ENCODE results near the gene SUPT20H.
A peak's percentile ranks its signal among the peaks of the same experiment; 100 is the strongest.

The SUPT20H gene

DNA sequence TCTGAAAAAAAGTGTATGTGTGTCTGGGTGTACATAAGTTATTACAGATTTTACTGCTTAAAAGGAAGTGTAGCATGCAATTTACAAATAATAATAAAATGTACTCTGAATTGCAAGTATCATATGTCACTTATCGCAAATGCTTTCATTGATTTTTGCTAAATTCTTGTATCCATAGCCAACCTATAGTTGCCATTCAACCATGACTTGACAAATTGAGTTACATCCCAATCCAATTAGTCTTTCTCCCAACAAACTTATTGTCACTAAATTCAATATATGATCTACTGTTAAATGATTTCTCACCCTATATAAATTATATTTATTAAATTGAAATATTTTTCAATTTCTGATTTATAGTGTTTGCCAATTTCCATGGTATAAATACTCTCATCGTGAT, 17.3 kb upstream of the SUPT20H start:
- CTCF ChIA-PET: interaction anchor here (0.7 kb wide), 1 partner anchor 33 kb away, joined by 3 read pairs; no protein-coding TSS in a partner anchor
- no peak for TF ChIP-seq ZNF24 (tag by site-specific recombination; IDR thresholded peaks at IDR 0.05)
- TF ChIP-seq ZNF529 (tag by site-specific recombination; IDR thresholded peaks at IDR 0.05; ENCODE audit: insufficient replicate concordance): no peak
- TF ChIP-seq, protein P1, sequence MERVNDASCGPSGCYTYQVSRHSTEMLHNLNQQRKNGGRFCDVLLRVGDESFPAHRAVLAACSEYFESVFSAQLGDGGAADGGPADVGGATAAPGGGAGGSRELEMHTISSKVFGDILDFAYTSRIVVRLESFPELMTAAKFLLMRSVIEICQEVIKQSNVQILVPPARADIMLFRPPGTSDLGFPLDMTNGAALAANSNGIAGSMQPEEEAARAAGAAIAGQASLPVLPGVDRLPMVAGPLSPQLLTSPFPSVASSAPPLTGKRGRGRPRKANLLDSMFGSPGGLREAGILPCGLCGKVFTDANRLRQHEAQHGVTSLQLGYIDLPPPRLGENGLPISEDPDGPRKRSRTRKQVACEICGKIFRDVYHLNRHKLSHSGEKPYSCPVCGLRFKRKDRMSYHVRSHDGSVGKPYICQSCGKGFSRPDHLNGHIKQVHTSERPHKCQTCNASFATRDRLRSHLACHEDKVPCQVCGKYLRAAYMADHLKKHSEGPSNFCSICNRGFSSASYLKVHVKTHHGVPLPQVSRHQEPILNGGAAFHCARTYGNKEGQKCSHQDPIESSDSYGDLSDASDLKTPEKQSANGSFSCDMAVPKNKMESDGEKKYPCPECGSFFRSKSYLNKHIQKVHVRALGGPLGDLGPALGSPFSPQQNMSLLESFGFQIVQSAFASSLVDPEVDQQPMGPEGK (tag by site-specific recombination; IDR thresholded peaks at IDR 0.05): no peak
- no peak for TF ChIP-seq ZFP69B (tag by site-specific recombination; IDR thresholded peaks at IDR 0.05)
- no peak for TF ChIP-seq ZNF404 (tag by site-specific recombination; IDR thresholded peaks at IDR 0.05)

DNA sequence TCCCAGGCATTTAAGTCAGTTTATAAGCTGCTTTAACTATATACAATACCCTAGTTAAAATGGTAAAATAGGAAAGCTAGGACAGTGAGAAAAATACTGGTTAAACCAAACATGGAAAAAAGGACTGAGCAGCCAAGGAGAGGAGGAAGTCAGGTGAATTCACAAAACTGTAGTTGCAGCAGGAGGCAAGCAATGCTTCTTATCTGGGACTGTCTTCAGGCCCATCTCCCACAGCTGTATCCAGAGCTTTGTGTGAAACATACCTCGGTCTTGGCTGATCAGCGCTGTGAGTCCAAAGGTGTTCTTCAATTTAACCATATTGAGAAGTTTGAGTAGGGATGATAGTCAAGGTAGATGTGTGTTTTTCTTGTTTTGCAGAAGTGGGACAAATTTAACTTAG, 15.7 kb upstream of the SUPT20H start:
- Histone ChIP-seq H3K9me3 (ENCODE audit: control insufficient read depth, insufficient read depth, low read depth, low read length) (no peaks in the 10 kb centered on the region), H3K27ac (ENCODE audit: extremely low read depth, low read depth, low read length) (no peak overlapping the region), H3K36me3 (ENCODE audit: control insufficient read depth in 2 of 2, insufficient read depth in 1 of 2, low read length in 2 of 2) (no peaks in the 10 kb centered on the region), H3K4me3 (ENCODE audit: low read depth, low read length) (no peak overlapping the region), H3K4me1 (ENCODE audit: control insufficient read depth, insufficient read depth, low read length) (no peaks in the 10 kb centered on the region)
- CTCF ChIA-PET: interaction anchor here (0.8 to 1.9 kb wide), 7 partner anchors 11 to 795 kb away, joined by 3 to 6 read pairs (median 3); partner anchors contain the start of gene CSNK1A1L
- POLR2A ChIA-PET: no interaction called here
- TF ChIP-seq, protein P2, sequence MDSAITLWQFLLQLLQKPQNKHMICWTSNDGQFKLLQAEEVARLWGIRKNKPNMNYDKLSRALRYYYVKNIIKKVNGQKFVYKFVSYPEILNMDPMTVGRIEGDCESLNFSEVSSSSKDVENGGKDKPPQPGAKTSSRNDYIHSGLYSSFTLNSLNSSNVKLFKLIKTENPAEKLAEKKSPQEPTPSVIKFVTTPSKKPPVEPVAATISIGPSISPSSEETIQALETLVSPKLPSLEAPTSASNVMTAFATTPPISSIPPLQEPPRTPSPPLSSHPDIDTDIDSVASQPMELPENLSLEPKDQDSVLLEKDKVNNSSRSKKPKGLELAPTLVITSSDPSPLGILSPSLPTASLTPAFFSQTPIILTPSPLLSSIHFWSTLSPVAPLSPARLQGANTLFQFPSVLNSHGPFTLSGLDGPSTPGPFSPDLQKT (IDR thresholded peaks at IDR 0.05; ENCODE audit: borderline replicate concordance, low read depth, low read length): no peak
- no peak for TF ChIP-seq ZNF23 (tag by site-specific recombination; IDR thresholded peaks at IDR 0.05; ENCODE audit: borderline replicate concordance)
- TF ChIP-seq, protein P3, sequence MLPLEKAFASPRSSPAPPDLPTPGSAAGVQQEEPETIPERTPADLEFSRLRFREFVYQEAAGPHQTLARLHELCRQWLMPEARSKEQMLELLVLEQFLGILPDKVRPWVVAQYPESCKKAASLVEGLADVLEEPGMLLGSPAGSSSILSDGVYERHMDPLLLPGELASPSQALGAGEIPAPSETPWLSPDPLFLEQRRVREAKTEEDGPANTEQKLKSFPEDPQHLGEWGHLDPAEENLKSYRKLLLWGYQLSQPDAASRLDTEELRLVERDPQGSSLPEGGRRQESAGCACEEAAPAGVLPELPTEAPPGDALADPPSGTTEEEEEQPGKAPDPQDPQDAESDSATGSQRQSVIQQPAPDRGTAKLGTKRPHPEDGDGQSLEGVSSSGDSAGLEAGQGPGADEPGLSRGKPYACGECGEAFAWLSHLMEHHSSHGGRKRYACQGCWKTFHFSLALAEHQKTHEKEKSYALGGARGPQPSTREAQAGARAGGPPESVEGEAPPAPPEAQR (tag by site-specific recombination; IDR thresholded peaks at IDR 0.05): no peak
- no peak for TF ChIP-seq SP7 (tag by site-specific recombination; IDR thresholded peaks at IDR 0.05)
- no peak for TF ChIP-seq ZNF341 (tag by site-specific recombination; IDR thresholded peaks at IDR 0.05; ENCODE audit: low read depth)
- TF ChIP-seq, protein P4, sequence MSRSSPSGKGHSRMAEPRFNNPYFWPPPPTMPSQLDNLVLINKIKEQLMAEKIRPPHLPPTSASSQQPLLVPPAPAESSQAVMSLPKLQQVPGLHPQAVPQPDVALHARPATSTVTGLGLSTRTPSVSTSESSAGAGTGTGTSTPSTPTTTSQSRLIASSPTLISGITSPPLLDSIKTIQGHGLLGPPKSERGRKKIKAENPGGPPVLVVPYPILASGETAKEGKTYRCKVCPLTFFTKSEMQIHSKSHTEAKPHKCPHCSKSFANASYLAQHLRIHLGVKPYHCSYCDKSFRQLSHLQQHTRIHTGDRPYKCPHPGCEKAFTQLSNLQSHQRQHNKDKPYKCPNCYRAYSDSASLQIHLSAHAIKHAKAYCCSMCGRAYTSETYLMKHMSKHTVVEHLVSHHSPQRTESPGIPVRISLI (tag by site-specific recombination; IDR thresholded peaks at IDR 0.05): no peak
- no peak for TF ChIP-seq ZNF266 (tag by site-specific recombination; IDR thresholded peaks at IDR 0.05; ENCODE audit: low read depth)
- TF ChIP-seq MYNN (tag by site-specific recombination; IDR thresholded peaks at IDR 0.05; ENCODE audit: borderline replicate concordance): no peak
- no peak for TF ChIP-seq ZNF157 (tag by site-specific recombination; IDR thresholded peaks at IDR 0.05)

More for the DNA sequence above, 17.3 kb upstream of the SUPT20H start:
- POLR2A ChIA-PET: no interaction called here
- Histone ChIP-seq H3K36me3 (ENCODE audit: control insufficient read depth in 2 of 2, insufficient read depth in 1 of 2, low read length in 2 of 2) (no peaks in the 10 kb centered on the region), H3K27ac (ENCODE audit: extremely low read depth, low read depth, low read length) (no peak overlapping the region), H3K4me1 (ENCODE audit: control insufficient read depth, insufficient read depth, low read length) (no peaks in the 10 kb centered on the region), H3K9me3 (ENCODE audit: control insufficient read depth, insufficient read depth, low read depth, low read length) (no peaks in the 10 kb centered on the region), H3K4me3 (ENCODE audit: low read depth, low read length) (no peak overlapping the region)

DNA sequence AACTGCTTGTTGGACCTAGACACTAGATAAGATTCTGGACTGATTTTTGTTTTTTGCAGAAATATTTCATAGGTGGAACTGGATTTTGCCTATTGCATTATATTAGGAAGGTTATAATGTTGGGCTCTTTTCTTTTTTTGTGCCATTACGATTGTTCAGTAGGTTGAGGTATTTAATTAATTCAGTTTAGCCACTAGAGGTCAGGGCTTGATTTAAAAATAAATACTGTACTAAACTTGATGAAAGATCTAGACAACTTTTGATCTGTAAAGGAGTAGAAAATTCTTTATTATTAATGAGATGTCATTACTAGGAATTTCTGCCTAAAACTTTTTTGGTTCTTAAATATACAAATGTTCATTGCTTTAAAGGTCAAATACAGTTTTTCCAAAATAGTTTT, 15.2 kb upstream of the SUPT20H start:
- H3K9me3 ChIP-seq (ENCODE audit: control insufficient read depth, insufficient read depth, low read depth, low read length): no peaks in the 10 kb centered on the region
- no peak overlapping the region for H3K27ac ChIP-seq (ENCODE audit: extremely low read depth, low read depth, low read length)
- no peaks in the 10 kb centered on the region for H3K36me3 ChIP-seq (ENCODE audit: control insufficient read depth in 2 of 2, insufficient read depth in 1 of 2, low read length in 2 of 2)
- ChIA-PET CTCF (interaction anchor here (0.7 to 1.9 kb wide), 8 partner anchors 11 to 795 kb away, joined by 3 to 6 read pairs (median 3); no protein-coding TSS in a partner anchor), POLR2A (no interaction called here)
- no peaks in the 10 kb centered on the region for H3K4me1 ChIP-seq (ENCODE audit: control insufficient read depth, insufficient read depth, low read length)
- no peak overlapping the region for H3K4me3 ChIP-seq (ENCODE audit: low read depth, low read length)
- peak; percentile 68 for TF ChIP-seq ZNF654 (tag by site-specific recombination; IDR thresholded peaks at IDR 0.05; ENCODE audit: low read depth)
- TF ChIP-seq ZNF623 (tag by site-specific recombination; IDR thresholded peaks at IDR 0.05): no peak

Measured in HEK293 (cell line).